ENCODE results near the gene TMEFF2.

The TMEFF2 gene

GRCh38 chr2:192026059-192026824, 168.5 kb downstream of the TMEFF2 start:
- H3K27me3 ChIP-seq: no peaks in the 10 kb centered on the region
- no peaks in the 10 kb centered on the region for H3K4me1 ChIP-seq
- no peaks in the 10 kb centered on the region for H3K9me3 ChIP-seq
- TF ChIP-seq CTCF (IDR thresholded peaks at IDR 0.05): no peak
- H3K27ac ChIP-seq: no peak overlapping the region
- intact Hi-C loops (cut with DNase I; ENCODE audit: low total_unique reads): no loop called here
- no peak overlapping the region for H3K4me3 ChIP-seq
- no peak for DNase-seq
- no peaks in the 10 kb centered on the region for H3K36me3 ChIP-seq

GRCh38 chr2:192025637-192026036, 169.1 kb downstream of the TMEFF2 start:
- H3K9me3 ChIP-seq: no peaks in the 10 kb centered on the region
- H3K4me1 ChIP-seq: no peaks in the 10 kb centered on the region
- no peak overlapping the region for H3K4me3 ChIP-seq
- no peaks in the 10 kb centered on the region for H3K27me3 ChIP-seq
- DNase-seq: no peak
- intact Hi-C loops (cut with DNase I; ENCODE audit: low total_unique reads): no loop called here
- no peak for TF ChIP-seq CTCF (IDR thresholded peaks at IDR 0.05)
- no peak overlapping the region for H3K27ac ChIP-seq
- no peaks in the 10 kb centered on the region for H3K36me3 ChIP-seq

- intact Hi-C loops (cut with DNase I; ENCODE audit: low total_unique reads): no loop called here
- no peaks in the 10 kb centered on the region for H3K4me1 ChIP-seq
These were observed 171.7 kb downstream of the TMEFF2 start for GRCh38 chr2:192023006-192023405.

DNA sequence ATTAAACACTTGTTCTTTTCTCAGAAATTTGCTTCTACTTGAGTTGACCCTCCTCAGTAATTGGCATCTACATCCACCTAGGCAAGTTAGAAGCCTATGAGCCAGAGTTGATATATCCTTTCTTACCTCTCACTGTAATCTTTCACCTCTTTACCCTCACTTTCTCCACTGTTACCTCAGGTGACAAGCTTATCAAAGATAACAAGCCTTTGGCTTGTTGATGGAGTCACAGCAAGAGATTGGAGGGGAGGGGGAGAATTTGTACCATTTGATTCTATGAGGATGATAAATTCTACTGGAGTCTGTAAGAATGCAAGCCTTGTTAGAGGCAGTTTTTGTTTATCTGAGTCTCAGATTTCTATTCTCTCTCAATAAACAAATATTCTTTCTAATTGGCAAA, 176.9 kb downstream of the TMEFF2 start:
- Histone ChIP-seq H3K36me3 (no peaks in the 10 kb centered on the region), H3K27me3 (no peaks in the 10 kb centered on the region), H3K27ac (no peak overlapping the region), H3K4me1 (no peaks in the 10 kb centered on the region), H3K9me3 (no peaks in the 10 kb centered on the region), H3K4me3 (no peak overlapping the region)
- TF ChIP-seq CTCF (IDR thresholded peaks at IDR 0.05): no peak
- intact Hi-C loops (cut with DNase I; ENCODE audit: low total_unique reads): no loop called here
- no peak for DNase-seq

More at GRCh38 chr2:192023006-192023405, 171.7 kb downstream of the TMEFF2 start:
- no peak for DNase-seq
- no peaks in the 10 kb centered on the region for H3K36me3 ChIP-seq
- no peaks in the 10 kb centered on the region for H3K27me3 ChIP-seq
- H3K27ac ChIP-seq: no peak overlapping the region
- no peak overlapping the region for H3K4me3 ChIP-seq
- TF ChIP-seq CTCF (IDR thresholded peaks at IDR 0.05): no peak
- no peaks in the 10 kb centered on the region for H3K9me3 ChIP-seq

- Histone ChIP-seq H3K4me3 (no peak overlapping the region), H3K9me3 (no peaks in the 10 kb centered on the region), H3K4me1 (no peaks in the 10 kb centered on the region), H3K27ac (no peak overlapping the region), H3K36me3 (no peaks in the 10 kb centered on the region), H3K27me3 (no peaks in the 10 kb centered on the region)
- intact Hi-C loops (cut with DNase I; ENCODE audit: low total_unique reads): no loop called here
- no peak for TF ChIP-seq CTCF (IDR thresholded peaks at IDR 0.05)
- DNase-seq: no peak
These were observed 178.5 kb downstream of the TMEFF2 start for GRCh38 chr2:192016265-192016664.

All from tibial artery (tissue), 4 donors.